Measurements from ENCODE around the gene MPDU1. TPM values are rescaled to one million over a fixed set of nuclear protein-coding genes. Genes with fewer than 3 reads are reported as not detected.

The MPDU1 gene
- total RNA-seq, 1 donor from 2014 or later: 167 TPM

DNA sequence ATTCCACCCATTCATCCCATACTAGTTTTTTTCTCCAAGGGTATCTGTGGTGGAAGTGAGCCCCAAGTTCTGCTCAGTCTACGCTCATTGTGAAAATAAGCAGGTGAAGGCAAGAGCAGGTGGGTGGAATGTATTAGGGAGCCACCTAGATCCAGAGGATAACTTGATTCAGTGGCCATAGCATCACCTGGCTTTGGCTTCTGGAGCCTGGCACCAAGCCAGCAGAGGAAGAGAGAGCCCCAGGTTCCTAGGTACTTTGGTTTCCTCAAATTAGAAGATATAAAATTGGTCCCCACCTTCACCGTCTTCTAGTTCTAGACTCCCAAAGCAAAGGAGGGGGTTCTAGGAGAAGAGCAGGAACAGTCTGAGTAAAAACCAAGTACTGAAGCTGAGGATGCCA lies 27.0 kb downstream of the MPDU1 start:
- Histone ChIP-seq H3K36me3 (peaks cover 6% of the 10 kb centered on the region), H3K79me2 (ENCODE audit: low read depth) (peaks cover 86% of the 10 kb centered on the region), H3F3A (ENCODE audit: low read depth) (peaks cover 12% of the 10 kb centered on the region), H4K20me1 (ENCODE audit: low read depth) (peaks cover 79% of the 10 kb centered on the region), H3K4me1 (peaks cover 16% of the 10 kb centered on the region), H3K9ac (no peak overlapping the region), H3K27me3 (no peaks in the 10 kb centered on the region), H3K9me3 (ENCODE audit: low read depth) (no peaks in the 10 kb centered on the region), H2AFZ (replicated peaks) (no peak overlapping the region), H3K27ac (no peak overlapping the region), H3K4me2 (no peak overlapping the region), H3K4me3 (no peak overlapping the region)
- Mint-ChIP-seq H3K27me3 (ENCODE audit: insufficient read depth, low read depth) (peaks cover 4% of the 10 kb centered on the region), H3K4me1 (peaks cover 34% of the 10 kb centered on the region), H3K36me3 (peaks cover 29% of the 10 kb centered on the region), H3K4me3 (no peak overlapping the region), H3K9me3 (no peaks in the 10 kb centered on the region), H3K27ac (no peak overlapping the region)
- no peak for TF ChIP-seq EZH2 (IDR thresholded peaks at IDR 0.05)
- no peak for TF ChIP-seq EZH2phosphoT487 (IDR thresholded peaks at IDR 0.05)
- TF ChIP-seq, protein P1, sequence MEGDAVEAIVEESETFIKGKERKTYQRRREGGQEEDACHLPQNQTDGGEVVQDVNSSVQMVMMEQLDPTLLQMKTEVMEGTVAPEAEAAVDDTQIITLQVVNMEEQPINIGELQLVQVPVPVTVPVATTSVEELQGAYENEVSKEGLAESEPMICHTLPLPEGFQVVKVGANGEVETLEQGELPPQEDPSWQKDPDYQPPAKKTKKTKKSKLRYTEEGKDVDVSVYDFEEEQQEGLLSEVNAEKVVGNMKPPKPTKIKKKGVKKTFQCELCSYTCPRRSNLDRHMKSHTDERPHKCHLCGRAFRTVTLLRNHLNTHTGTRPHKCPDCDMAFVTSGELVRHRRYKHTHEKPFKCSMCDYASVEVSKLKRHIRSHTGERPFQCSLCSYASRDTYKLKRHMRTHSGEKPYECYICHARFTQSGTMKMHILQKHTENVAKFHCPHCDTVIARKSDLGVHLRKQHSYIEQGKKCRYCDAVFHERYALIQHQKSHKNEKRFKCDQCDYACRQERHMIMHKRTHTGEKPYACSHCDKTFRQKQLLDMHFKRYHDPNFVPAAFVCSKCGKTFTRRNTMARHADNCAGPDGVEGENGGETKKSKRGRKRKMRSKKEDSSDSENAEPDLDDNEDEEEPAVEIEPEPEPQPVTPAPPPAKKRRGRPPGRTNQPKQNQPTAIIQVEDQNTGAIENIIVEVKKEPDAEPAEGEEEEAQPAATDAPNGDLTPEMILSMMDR (IDR thresholded peaks at IDR 0.05): no peak
- no peak for DNase-seq (ENCODE audit: low spot score)

DNA sequence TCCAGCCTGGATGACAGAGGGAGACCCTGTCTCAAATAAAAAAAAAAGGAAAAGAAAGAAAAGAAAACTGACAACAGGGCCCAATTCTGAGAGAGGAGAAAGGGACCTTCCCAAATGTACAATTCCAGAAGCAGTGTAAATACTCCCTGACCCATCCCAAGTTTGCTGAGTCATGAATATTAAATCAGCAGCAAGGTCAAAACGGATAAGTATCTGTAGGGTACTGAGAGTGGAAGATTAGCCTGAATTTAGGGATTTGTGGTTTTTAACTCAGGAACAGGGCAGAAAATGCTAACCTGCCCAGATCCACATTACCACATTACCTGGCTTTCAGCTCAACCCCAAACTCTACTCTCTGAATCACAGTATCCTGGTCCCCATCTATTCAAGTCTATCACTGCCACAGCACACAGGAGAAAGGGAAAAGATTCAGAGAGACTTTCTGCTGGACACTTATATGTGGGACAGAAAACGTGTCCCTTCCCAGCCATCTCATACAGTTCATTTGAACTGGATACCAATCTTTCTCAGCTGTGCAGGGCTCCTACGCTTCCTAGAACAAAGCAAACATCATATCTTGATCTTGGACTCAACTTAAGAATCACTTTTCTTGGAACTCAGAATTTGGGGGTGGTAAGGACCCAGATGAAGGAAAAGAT lies 28.1 kb downstream of the MPDU1 start:
- Mint-ChIP-seq H3K27me3 (ENCODE audit: insufficient read depth, low read depth) (peaks cover 6% of the 10 kb centered on the region), H3K36me3 (peaks cover 21% of the 10 kb centered on the region), H3K4me3 (peak overlapping the region; percentile 34), H3K4me1 (peaks cover 32% of the 10 kb centered on the region), H3K27ac (no peak overlapping the region), H3K9me3 (no peaks in the 10 kb centered on the region)
- H3K4me1 ChIP-seq: peaks cover 16% of the 10 kb centered on the region
- peaks cover 68% of the 10 kb centered on the region for H4K20me1 ChIP-seq (ENCODE audit: low read depth)
- H3K79me2 ChIP-seq (ENCODE audit: low read depth): peaks cover 75% of the 10 kb centered on the region
- H3K9ac ChIP-seq: no peak overlapping the region
- no peak overlapping the region for H3K27ac ChIP-seq
- peak overlapping the region; percentile 52 for H3K4me2 ChIP-seq
- peak overlapping the region; percentile 71 for H3K4me3 ChIP-seq
- no peaks in the 10 kb centered on the region for H3K9me3 ChIP-seq (ENCODE audit: low read depth)
- H3F3A ChIP-seq (ENCODE audit: low read depth): peaks cover 17% of the 10 kb centered on the region
- DNase-seq (ENCODE audit: low spot score): no peak
- no peak overlapping the region for H2AFZ ChIP-seq (replicated peaks)
- H3K27me3 ChIP-seq: no peaks in the 10 kb centered on the region
- H3K36me3 ChIP-seq: no peaks in the 10 kb centered on the region
- TF ChIP-seq, protein P1 (IDR thresholded peaks at IDR 0.05): no peak
- TF ChIP-seq EZH2phosphoT487 (IDR thresholded peaks at IDR 0.05) (no peak), EZH2 (IDR thresholded peaks at IDR 0.05) (no peak)

DNA sequence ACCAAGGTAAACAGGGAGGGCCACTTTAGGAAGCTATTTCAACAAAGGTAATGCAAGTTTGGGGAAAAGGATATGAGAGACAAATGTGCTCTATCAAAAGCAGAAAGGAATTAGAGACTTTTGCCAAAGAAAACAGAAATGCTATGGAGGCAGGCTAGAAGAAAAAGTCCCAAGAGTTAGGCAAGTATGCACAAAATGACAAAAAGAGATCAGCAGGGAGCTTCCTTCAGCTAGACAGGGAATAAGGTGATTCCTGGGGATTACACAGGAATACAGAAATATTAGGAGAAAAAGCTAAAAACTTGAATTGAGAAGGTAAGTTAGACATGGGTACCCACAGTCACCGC lies 28.6 kb downstream of the MPDU1 start:
- DNase-seq (ENCODE audit: low spot score): no peak
- H4K20me1 ChIP-seq (ENCODE audit: low read depth): peaks cover 63% of the 10 kb centered on the region
- Mint-ChIP-seq H3K36me3 (peaks cover 21% of the 10 kb centered on the region), H3K4me1 (peaks cover 32% of the 10 kb centered on the region), H3K9me3 (no peaks in the 10 kb centered on the region), H3K27me3 (ENCODE audit: insufficient read depth, low read depth) (peaks cover 6% of the 10 kb centered on the region), H3K27ac (no peak overlapping the region), H3K4me3 (peak overlapping the region; percentile 34)
- TF ChIP-seq EZH2 (IDR thresholded peaks at IDR 0.05): no peak
- TF ChIP-seq, protein P1 (IDR thresholded peaks at IDR 0.05): no peak
- TF ChIP-seq EZH2phosphoT487 (IDR thresholded peaks at IDR 0.05): no peak
- H3K27ac ChIP-seq: no peak overlapping the region
- peaks cover 70% of the 10 kb centered on the region for H3K79me2 ChIP-seq (ENCODE audit: low read depth)
- H3K9me3 ChIP-seq (ENCODE audit: low read depth): no peaks in the 10 kb centered on the region
- peaks cover 17% of the 10 kb centered on the region for H3F3A ChIP-seq (ENCODE audit: low read depth)
- peak overlapping the region; percentile 52 for H3K4me2 ChIP-seq
- H3K36me3 ChIP-seq: no peaks in the 10 kb centered on the region
- H3K4me1 ChIP-seq: peaks cover 16% of the 10 kb centered on the region
- H3K27me3 ChIP-seq: no peaks in the 10 kb centered on the region
- H3K9ac ChIP-seq: no peak overlapping the region
- H3K4me3 ChIP-seq: peak overlapping the region; percentile 71
- H2AFZ ChIP-seq (replicated peaks): no peak overlapping the region

All from neural progenitor cell (in vitro differentiated cells).